NOMO-1 (cell line): ENCODE data around the gene UBE2F.

Experiments
- DNase-seq, 2 experiments: peaks; one replicate each; lab custom pipeline; 2025; ENCODE audit not compliant: unreplicated experiment in 2 of 2; lab: John Stamatoyannopoulos, UW

The UBE2F gene

DNA sequence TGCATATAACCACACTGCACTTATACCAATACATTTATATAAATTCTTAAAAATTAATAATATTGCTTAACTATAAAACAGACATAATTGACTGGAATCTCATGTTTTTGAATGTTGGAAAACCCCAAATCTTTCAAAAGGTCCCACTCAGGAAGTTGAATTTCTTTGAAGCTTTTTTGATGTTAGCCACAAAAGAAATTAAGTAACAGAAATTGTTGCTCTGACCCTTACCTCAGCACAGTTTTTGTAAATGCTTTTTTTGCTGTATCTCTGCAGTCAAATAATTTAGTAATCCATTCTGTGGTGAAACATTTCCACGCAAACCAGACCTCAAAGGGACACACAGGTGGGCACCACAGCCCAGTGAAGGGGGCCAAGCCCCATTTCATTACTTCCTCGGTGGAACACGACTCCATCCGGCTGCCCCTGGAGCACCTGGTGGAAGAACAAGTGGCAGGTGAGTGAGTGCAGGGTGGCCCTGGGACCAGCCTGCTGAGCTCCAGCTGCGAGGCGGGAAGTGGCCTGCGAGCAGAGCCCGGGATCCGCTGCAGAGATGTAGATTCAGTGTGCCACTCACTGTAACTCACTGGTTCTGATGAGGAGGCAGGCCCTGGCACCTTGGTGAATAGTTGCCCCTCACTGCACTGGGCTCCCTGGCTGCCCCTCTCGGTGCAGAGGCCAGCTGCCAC is 102.4 kb downstream of the UBE2F start:
- DNase-seq: no peak

DNA sequence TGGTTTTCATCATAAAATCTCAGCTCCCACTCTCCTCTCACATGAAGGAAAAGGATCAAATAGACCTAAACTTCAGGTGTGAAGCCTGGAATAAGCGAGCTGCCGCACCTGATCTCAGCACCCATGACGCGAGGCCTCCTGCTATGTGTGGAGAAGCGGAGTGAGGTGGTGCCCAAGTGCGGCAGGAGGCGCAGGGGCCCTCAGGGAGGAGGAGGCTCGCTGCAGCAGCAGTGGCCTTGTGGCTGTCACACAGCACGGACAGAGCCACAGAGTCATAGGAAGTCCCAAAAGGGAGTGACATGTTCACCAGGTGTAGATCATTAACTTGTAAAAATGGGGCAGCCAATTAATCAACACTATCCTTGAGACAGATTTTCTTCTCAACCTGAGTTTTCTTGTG is 103.1 kb downstream of the UBE2F start:
- no peak for DNase-seq

- no peak for DNase-seq
These were observed 108.6 kb downstream of the UBE2F start for GRCh38 chr2:238075397-238075796.

DNA sequence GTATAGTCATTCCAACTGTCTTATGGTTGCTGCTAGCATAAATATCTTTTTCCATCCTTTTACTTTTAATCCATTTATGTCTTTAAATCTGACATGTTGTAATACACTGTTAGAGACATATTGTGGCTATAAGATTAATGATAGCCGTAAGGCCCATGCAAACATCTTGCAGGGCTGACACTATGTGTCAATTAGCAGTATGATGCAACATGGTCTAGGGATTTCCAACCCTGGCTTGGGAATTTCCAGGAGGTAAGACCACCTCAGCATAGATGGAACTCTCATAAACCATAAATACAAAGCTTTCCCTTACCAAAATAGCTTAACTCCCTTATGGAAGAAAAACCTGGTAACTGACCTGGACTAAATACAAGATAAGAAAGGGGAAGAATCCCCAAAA is 110.5 kb downstream of the UBE2F start:
- DNase-seq: no peak

DNA sequence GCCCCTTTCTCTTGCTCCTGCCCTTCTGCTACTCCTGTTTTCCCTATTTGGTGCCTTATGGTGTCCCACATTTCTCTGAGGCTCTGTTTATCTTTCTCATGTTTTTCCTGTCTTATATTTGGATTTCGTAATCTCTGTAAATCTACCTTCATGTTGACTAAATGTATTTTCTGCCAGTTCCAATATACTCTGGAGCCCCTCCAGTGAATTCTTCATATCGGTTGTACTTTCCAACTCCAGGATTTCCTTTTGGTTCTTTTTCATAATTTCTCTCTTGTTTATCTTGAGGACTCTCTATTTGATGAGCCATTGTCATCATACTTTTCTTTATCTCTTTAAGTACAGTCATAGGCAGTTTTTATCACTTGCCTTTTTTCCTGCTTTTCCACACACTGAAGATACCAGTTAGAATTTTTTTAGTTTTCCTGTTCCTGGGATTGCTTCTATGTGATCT is 113.1 kb downstream of the UBE2F start:
- DNase-seq: no peak

GRCh38 chr2:238080518-238080917 is 113.7 kb downstream of the UBE2F start:
- DNase-seq: no peak

- no peak for DNase-seq
These were observed 114.3 kb downstream of the UBE2F start for GRCh38 chr2:238081150-238081549.

DNA sequence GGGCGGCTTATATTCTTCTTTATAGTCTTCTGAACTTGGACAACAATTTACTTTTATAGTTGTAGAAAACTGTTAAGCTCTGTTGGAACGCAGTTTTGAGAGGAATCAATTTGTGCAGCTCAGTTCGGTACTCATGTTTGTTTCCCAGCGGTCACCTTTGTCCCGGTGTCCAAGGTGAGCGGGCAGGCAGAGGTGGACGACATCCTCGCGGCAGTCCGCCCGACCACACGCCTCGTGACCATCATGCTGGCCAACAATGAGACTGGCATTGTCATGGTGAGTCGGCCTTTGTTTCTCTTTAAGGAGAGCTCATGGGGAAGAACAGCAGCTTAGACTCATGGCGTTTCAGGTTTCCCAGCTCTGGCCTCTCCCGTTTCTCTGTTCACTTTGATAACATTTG is 114.7 kb downstream of the UBE2F start:
- no peak for DNase-seq

DNA sequence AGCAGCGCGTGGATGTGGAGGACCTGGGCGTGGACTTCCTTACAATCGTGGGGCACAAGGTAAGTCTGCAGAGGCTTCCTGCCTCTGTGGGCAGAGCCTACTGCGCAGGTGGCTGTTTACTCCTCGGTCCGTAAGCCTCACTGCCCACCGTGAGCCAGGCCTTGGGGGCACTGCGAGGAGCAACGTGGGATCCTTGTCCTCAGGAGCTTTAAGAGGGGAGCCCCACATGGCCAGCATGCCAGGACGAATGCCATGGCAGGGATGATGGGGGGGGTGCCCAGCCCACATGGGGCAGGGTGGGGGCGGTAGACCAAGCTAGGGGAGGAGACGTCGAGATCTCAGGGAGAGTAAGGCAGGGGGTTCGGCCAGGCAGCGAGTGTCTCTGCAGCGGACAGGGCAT is 115.3 kb downstream of the UBE2F start:
- DNase-seq: no peak

- DNase-seq: no peak
These were observed 116.0 kb downstream of the UBE2F start for GRCh38 chr2:238082827-238083226.

DNA sequence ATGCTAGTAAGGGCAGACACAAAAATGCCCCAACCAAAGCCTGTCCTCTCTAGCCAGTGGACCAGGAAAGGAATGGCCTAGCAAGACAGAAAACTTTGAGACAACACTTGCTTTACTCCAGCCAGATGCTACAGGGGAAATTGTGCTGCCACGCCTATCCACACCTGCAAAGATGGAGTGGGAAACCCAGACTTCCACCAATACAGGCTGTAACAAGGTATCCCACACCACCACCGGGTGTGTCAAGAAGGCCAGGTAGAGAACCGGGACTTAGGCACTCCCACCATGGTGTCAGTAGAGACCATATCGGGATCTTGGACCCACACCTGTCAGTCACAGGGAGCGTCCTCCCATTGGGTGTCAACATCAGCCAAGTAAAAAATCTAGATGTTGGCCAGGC is 117.1 kb downstream of the UBE2F start:
- no peak for DNase-seq

- no peak for DNase-seq
These were observed 117.9 kb downstream of the UBE2F start for GRCh38 chr2:238084761-238085160.

DNA sequence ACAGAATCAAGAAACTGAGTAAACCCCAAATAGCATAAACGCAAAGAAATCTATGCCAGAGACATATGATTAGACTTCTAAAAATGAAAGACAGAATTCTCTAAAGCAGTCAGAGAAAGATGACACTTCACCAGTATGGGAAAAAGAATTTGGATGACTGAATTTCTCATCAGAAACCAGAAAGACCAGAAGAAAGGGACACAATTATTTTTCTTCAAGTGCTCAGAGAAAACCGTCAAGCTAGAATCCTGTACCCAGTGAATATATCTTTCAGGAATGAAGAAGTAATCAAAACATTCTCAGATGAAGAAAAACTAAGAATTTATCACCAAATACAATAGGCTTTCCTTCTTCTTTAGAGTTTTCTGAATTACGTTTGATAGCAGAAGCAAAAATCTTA is 119.1 kb downstream of the UBE2F start:
- no peak for DNase-seq

DNA sequence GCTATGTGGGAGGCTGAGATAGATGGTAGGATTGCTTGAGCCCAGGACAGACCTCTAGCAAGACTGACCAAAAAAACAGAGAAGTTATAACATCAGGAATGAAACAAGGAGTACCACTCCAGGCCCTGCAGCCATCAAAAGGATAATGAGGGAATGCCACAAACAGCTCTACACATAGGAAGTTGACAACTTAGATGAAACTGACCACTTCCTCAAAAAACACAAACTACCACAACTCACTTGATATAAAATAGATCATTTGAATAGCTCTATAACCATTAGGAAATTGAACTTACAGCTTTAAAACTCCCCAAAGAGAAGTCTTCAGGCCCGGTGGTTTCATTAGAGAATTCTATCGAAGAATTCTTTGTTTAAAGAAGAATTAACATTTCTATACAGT is 120.4 kb downstream of the UBE2F start:
- peak in 1 of 2 experiments; percentile 68 for DNase-seq

DNA sequence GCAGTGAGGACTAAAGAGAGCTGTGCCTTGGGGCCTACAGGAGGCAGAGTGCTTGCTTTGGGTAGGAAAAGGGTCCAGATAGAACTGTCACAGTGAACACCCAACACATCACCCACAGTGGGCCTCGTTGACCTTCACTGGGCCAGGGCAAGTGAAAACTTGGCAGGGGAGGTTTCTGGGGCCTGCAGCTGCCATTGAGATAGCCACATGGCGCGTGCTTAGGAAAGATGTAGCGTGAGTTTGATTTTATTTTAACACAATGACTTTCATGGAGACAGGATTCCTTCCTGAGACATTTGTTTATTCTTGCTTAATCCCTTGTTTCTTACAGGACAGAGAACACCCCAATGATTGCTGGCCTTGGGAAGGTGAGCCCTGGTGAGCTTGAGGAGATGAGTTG is 124.1 kb downstream of the UBE2F start:
- DNase-seq: no peak

- no peak for DNase-seq
These were observed 124.7 kb downstream of the UBE2F start for GRCh38 chr2:238091436-238092060.
